ENCODE measurements around the gene RHOB.

- no peak for TF ChIP-seq POLR2AphosphoS5 (IDR thresholded peaks at IDR 0.05)
- TF ChIP-seq, protein P1, sequence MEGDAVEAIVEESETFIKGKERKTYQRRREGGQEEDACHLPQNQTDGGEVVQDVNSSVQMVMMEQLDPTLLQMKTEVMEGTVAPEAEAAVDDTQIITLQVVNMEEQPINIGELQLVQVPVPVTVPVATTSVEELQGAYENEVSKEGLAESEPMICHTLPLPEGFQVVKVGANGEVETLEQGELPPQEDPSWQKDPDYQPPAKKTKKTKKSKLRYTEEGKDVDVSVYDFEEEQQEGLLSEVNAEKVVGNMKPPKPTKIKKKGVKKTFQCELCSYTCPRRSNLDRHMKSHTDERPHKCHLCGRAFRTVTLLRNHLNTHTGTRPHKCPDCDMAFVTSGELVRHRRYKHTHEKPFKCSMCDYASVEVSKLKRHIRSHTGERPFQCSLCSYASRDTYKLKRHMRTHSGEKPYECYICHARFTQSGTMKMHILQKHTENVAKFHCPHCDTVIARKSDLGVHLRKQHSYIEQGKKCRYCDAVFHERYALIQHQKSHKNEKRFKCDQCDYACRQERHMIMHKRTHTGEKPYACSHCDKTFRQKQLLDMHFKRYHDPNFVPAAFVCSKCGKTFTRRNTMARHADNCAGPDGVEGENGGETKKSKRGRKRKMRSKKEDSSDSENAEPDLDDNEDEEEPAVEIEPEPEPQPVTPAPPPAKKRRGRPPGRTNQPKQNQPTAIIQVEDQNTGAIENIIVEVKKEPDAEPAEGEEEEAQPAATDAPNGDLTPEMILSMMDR (IDR thresholded peaks at IDR 0.05): no peak
- TF ChIP-seq EP300 (IDR thresholded peaks at IDR 0.05): no peak
Observed at GRCh38 chr2:20479835-20480234, 33.0 kb downstream of the RHOB start.
